Left lung (tissue), 10 donors: Measurements from ENCODE around the gene TCIRG1. TPM values are rescaled to one million over a fixed set of nuclear protein-coding genes. Genes with fewer than 3 reads are reported as not detected.

Experiments used
- ATAC-seq: fragments of 200-7000 bp; cut with Tn5 transposase; one replicate; pipeline ENCODE4 v1.9.1; 2020; ENCODE audit warnings: moderate library complexity
- DNase-seq, 4 donors: peaks; one replicate each; pipeline ENCODE4 v3.0.0-alpha.2; 2013 to 2020
- H3K27ac ChIP-seq, 2 donors: fragments of 200-600 bp; sonication (generic) in 1 of 2; one replicate each; pipeline versions ENCODE4 v1.5.0 to v1.8.0; 2020 to 2021
- H3K27me3 ChIP-seq, 2 donors: fragments of 200-600 bp; sonication (generic) in 1 of 2; one replicate each; pipeline versions ENCODE4 v1.5.0 to v1.8.0; 2020 to 2021
- H3K36me3 ChIP-seq, 2 donors: fragments of 200-600 bp; sonication (generic) in 1 of 2; one replicate each; pipeline versions ENCODE4 v1.5.0 to v1.8.0; 2020 to 2021
- H3K4me1 ChIP-seq, 2 donors: fragments of 200-600 bp; one replicate each; pipeline ENCODE4 v1.8.0; 2021
- H3K4me3 ChIP-seq, 2 donors: fragments of 200-600 bp; sonication (generic) in 1 of 2; one replicate each; pipeline versions ENCODE4 v1.5.0 to v1.8.0; 2020 to 2021; ENCODE audit warnings: mild to moderate bottlenecking in 1 of 2
- H3K9me3 ChIP-seq, 2 donors: fragments of 200-600 bp; sonication (generic) in 1 of 2; one replicate each; pipeline versions ENCODE4 v1.5.0 to v1.8.0; 2020 to 2021
- CTCF ChIP-seq, 2 donors: fragments of 200-600 bp; sonication (generic) in 1 of 2; IDR thresholded peaks; one replicate each; pipeline versions ENCODE4 v1.5.0 to v1.8.0; 2021; ENCODE audit warnings: antibody characterized with exemption in 2 of 2
- intact Hi-C, 2 donors: fragments of 100-400 bp; cut with DNase I; formaldehyde crosslinking; loops; one replicate each; pipeline versions ENCODE4 v1.11.2 to v1.14.2; 2022
- polyA plus RNA-seq, 6 donors: library from polyadenylated mRNA; unstranded; fragments of 120-200 nt; gene quantifications; one replicate each; pipeline ENCODE4 v1.2.1, GENCODE V29; 2013; ENCODE audit not compliant: insufficient read length in 6 of 6
- total RNA-seq, 2 donors: library from RNA; stranded (reverse); fragmentation: NEBNext Ultra II Directional; extraction: Animal tissue kit (Norgen Biotek cat#: 25700); gene quantifications; one replicate each; pipeline ENCODE4 v1.2.1, GENCODE V29; 2021
- donor health status: DM: no; HTN: yes; CAD: no.
- donor health status: DM: no; HTN: no; CAD: no.

The TCIRG1 gene
- total and polyA plus RNA-seq, 8 donors, result 24.3 to 323 (median 37.7) TPM

GRCh38 chr11:68074584-68075352 is 35.9 kb downstream of the TCIRG1 start:
- no peak overlapping the region for H3K27ac ChIP-seq
- H3K36me3 ChIP-seq, result peaks cover 0 to 49% of the 10 kb centered on the region in 2 donors
- H3K27me3 ChIP-seq, result no peaks in the 10 kb centered on the region
- ATAC-seq (no peak), DNase-seq (no peak)
- H3K4me3 ChIP-seq, result no peak overlapping the region
- H3K9me3 ChIP-seq, result no peaks in the 10 kb centered on the region
- intact Hi-C loops, result no loop called here
- no peak for TF ChIP-seq CTCF (IDR thresholded peaks at IDR 0.05)
- H3K4me1 ChIP-seq, result no peaks in the 10 kb centered on the region

- TF ChIP-seq CTCF (IDR thresholded peaks at IDR 0.05), result no peak
- Histone ChIP-seq H3K27me3 (no peaks in the 10 kb centered on the region), H3K27ac (no peak overlapping the region), H3K4me3 (no peak overlapping the region), H3K4me1 (no peaks in the 10 kb centered on the region), H3K9me3 (no peaks in the 10 kb centered on the region), H3K36me3 (peaks cover 0 to 45% of the 10 kb centered on the region in 2 donors)
- DNase-seq, result peak in 1 of 4 donors; percentile 31
- intact Hi-C loops, result no loop called here
- peak; percentile 51 for ATAC-seq
Measured at GRCh38 chr11:68076371-68077042, 37.7 kb downstream of the TCIRG1 start.

GRCh38 chr11:68077617-68078582 is 39.1 kb downstream of the TCIRG1 start:
- intact Hi-C loops, result no loop called here
- Histone ChIP-seq H3K4me1 (no peaks in the 10 kb centered on the region), H3K9me3 (no peaks in the 10 kb centered on the region), H3K4me3 (no peak overlapping the region), H3K27ac (no peak overlapping the region), H3K27me3 (no peaks in the 10 kb centered on the region), H3K36me3 (peaks cover 0 to 39% of the 10 kb centered on the region in 2 donors)
- TF ChIP-seq CTCF (IDR thresholded peaks at IDR 0.05), result no peak
- peak; percentile 44 for ATAC-seq
- DNase-seq, result peak in 1 of 4 donors; percentile 42

GRCh38 chr11:68080860-68081259 is 42.0 kb downstream of the TCIRG1 start:
- Histone ChIP-seq H3K36me3 (peaks cover 0 to 15% of the 10 kb centered on the region in 2 donors), H3K27me3 (no peaks in the 10 kb centered on the region), H3K27ac (no peak overlapping the region), H3K4me3 (no peak overlapping the region), H3K4me1 (no peaks in the 10 kb centered on the region), H3K9me3 (no peaks in the 10 kb centered on the region)
- intact Hi-C loops, result no loop called here
- TF ChIP-seq CTCF (IDR thresholded peaks at IDR 0.05), result no peak
- ATAC-seq (no peak), DNase-seq (no peak)
